ENCODE measurements around the gene CAPS.

- TF ChIP-seq CTCF (conservative IDR thresholded peaks at IDR 0.05; ENCODE audit: low read depth, low read length) (no peak), EZH2 (IDR thresholded peaks at IDR 0.05; ENCODE audit: low read length, unreplicated experiment) (no peak), EZH2phosphoT487 (IDR thresholded peaks at IDR 0.05; ENCODE audit: borderline replicate concordance, low read length) (no peak)
These were observed 33.9 kb upstream of the CAPS start for GRCh38 chr19:5880196-5880595.
